Pancreas (tissue), 10 donors: Measurements from ENCODE around the gene NPB. TPM values are rescaled to one million over a fixed set of nuclear protein-coding genes. Genes with fewer than 3 reads are reported as not detected.
A peak's percentile ranks its signal among the peaks of the same experiment; 100 is the strongest.

ENCODE experiments used
- ATAC-seq, 4 donors: fragments of 200-7000 bp; cut with Tn5 transposase; one replicate each; pipeline versions ENCODE4 v1.8.0 to v1.9.1; 2020; ENCODE audit warnings: mild to moderate bottlenecking in 4 of 4, moderate library complexity in 4 of 4
- DNase-seq, 6 donors: peaks; one replicate each; pipeline ENCODE4 v3.0.0-alpha.2; 2020
- FAIRE-seq: peaks from 2 replicates; lab custom pipeline; 2012; peaks lifted over from hg19 to GRCh38; lab: Jason Lieb, UNC
- H3K27ac ChIP-seq, 4 donors: fragments of 200-600 bp; sonication (generic); 1 replicate in 3 of 4; 2 replicates in 1 of 4; pipeline versions ENCODE4 v1.5.0 to v1.8.0; 2020
- H3K27me3 ChIP-seq, 4 donors: fragments of 200-600 bp; one replicate each; pipeline ENCODE4 v1.8.0; 2021
- H3K36me3 ChIP-seq, 3 donors: fragments of 200-600 bp; sonication (generic) in 1 of 3; one replicate each; pipeline versions ENCODE4 v1.5.0 to v1.8.0; 2020 to 2021
- H3K4me1 ChIP-seq, 3 donors: fragments of 200-600 bp; one replicate each; pipeline ENCODE4 v1.8.0; 2021
- H3K4me3 ChIP-seq, 4 donors: fragments of 200-600 bp; sonication (generic) in 2 of 4; one replicate each; pipeline versions ENCODE4 v1.5.0 to v1.8.0; 2020 to 2021
- H3K9me3 ChIP-seq, 4 donors: fragments of 200-600 bp; one replicate each; pipeline ENCODE4 v1.8.0; 2021
- WGBS, 2 donors: extraction: QIAGEN DNeasy Blood & Tissue Kit; methylation state at CpG; one replicate each; pipeline ENCODE4 v1.1.7; 2013; 5-methylcytosine and 5-hydroxymethylcytosine counted together
- intact Hi-C, 3 donors: fragments of 100-400 bp; cut with DNase I; formaldehyde crosslinking; loops; one replicate each; pipeline versions ENCODE4 v1.11.1 to v1.14.2; 2022
- polyA plus RNA-seq, 2 donors: library from polyadenylated mRNA; stranded (reverse); fragments of 200-250 nt; gene quantifications; one replicate each; pipeline ENCODE4 v1.2.3, GENCODE V29; 2013
- total RNA-seq, 6 donors: library from RNA; stranded (reverse); fragmentation: NEBNext Ultra II Directional in 4 of 6; extraction: Animal tissue kit (Norgen Biotek cat#: 25700) in 4 of 6; gene quantifications; one replicate each; pipeline versions ENCODE4 v1.2.1 to v1.2.4, GENCODE V29; 2021 to 2023
- TF ChIP-seq, protein P1 (sequence below), 4 donors: fragments of 200-600 bp; sonication (generic) in 3 of 4; IDR thresholded peaks; one replicate each; pipeline versions ENCODE4 v1.5.0 to v1.8.0; 2021; ENCODE audit warnings: antibody characterized with exemption in 4 of 4
- donor health status: healthy with polysubstance abuse.
- donor health status: DM: no; HTN: no; CAD: no; lungs with moderate emphysema.
- donor health status: DM: no; HTN: no; CAD: no.
- donor health status: control.
- donor health status: control.
- donor health status: Bipolar disorder and iron deficiency.
- donor health status: DM: yes; HTN: yes; CAD: no.
- donor health status: DM: no; HTN: no; CAD: no.
- donor health status: DM: no; HTN: no; CAD: no.
- donor health status: DM: yes; HTN: yes; CAD: no.

The NPB gene
- total RNA-seq (under 1 TPM in 4 of 6 donors, not detected in 2; 0.19 to 0.62 (median 0.34) TPM), polyA plus RNA-seq (under 1 TPM; 0.34 to 0.45 TPM)

- no peak for FAIRE-seq
Observed at GRCh38 chr17:81902023-81902652, at the start of gene NPB. NPB (plus strand) TSS chr17:81902238; CDS start chr17:81902278, 40 bp downstream.

DNA sequence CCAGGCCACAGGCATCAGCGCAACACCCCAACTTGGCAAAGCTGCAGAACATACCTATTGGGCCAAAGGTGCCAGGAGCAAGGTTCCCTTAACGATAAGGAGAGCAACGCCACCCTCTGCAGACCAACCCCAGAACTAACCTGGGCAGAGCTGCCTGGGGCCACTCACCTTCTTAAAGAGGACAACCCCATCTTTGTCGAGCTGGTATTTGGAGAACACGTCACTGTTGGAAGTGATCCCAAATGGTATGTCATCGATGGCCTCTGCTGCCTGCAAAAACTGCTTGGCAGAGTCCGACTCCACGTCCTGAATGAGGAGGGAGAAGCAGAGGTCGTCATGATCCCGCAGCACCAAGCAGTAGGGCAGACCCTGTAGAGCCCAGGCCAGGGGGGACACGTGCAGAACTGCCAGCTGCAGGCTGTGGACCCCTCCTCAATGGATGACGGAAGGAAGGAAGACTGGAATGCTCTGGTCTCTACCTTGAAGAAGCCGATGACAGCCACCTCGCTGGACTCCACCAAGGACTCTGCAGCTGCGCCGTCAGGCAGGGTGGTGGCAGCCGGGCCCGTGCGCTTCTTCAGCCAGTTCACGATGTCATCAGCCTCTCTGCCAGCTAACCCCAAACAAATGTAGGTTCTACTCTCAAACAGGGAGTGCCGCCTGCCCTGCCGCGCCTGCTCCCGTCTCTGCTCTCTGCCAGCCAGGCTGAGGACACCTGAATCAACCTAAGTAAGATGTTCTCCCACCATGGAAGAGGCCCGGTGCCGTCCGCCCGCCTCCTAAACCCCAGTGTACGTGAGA lies 46.9 kb upstream of the NPB start:
- DNase-seq (peak in 5 of 6 donors; percentile 73 to 82 (median 79)), ATAC-seq (peak; percentile 36 to 75 (median 58)), FAIRE-seq (no peak)
- Histone ChIP-seq H3K4me3 (peak overlapping the region in 2 of 4 donors; percentile 10 to 99), H3K9me3 (no peaks in the 10 kb centered on the region), H3K27me3 (no peaks in the 10 kb centered on the region), H3K4me1 (peaks cover 6 to 29% (median 13%) of the 10 kb centered on the region in 3 donors), H3K36me3 (peaks cover 0 to 60% (median 54%) of the 10 kb centered on the region in 3 donors), H3K27ac (peak overlapping the region in 2 of 4 donors; percentile 2 to 28)
- intact Hi-C loops = no loop called here
- TF ChIP-seq, protein P1, sequence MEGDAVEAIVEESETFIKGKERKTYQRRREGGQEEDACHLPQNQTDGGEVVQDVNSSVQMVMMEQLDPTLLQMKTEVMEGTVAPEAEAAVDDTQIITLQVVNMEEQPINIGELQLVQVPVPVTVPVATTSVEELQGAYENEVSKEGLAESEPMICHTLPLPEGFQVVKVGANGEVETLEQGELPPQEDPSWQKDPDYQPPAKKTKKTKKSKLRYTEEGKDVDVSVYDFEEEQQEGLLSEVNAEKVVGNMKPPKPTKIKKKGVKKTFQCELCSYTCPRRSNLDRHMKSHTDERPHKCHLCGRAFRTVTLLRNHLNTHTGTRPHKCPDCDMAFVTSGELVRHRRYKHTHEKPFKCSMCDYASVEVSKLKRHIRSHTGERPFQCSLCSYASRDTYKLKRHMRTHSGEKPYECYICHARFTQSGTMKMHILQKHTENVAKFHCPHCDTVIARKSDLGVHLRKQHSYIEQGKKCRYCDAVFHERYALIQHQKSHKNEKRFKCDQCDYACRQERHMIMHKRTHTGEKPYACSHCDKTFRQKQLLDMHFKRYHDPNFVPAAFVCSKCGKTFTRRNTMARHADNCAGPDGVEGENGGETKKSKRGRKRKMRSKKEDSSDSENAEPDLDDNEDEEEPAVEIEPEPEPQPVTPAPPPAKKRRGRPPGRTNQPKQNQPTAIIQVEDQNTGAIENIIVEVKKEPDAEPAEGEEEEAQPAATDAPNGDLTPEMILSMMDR (IDR thresholded peaks at IDR 0.05) = no peak
- 33 to 35% methylated on average over 29 of the region's 29 CpGs for WGBS, 2 donors

More at GRCh38 chr17:81902023-81902652, at the start of gene NPB:
- DNase-seq (peak in 2 of 6 donors; percentile 50 to 80), ATAC-seq (peak; percentile 38 to 72 (median 61))
- intact Hi-C loops = no loop called here
- Histone ChIP-seq H3K9me3 (no peaks in the 10 kb centered on the region), H3K4me3 (peak within 1 kb of the TSS in 2 of 4 donors; percentile 19 to 37), H3K27me3 (no peaks in the 10 kb centered on the region), H3K27ac (no peak within 1 kb of the TSS), H3K36me3 (peaks cover 0 to 12% (median 6%) of the 10 kb centered on the region in 3 donors), H3K4me1 (peaks cover 0 to 6% (median 3%) of the 10 kb centered on the region in 3 donors)
- WGBS, 2 donors = 1 to 2% methylated on average over 50 to 79 of the region's 79 CpGs
- TF ChIP-seq, protein P1 (IDR thresholded peaks at IDR 0.05) = no peak

DNA sequence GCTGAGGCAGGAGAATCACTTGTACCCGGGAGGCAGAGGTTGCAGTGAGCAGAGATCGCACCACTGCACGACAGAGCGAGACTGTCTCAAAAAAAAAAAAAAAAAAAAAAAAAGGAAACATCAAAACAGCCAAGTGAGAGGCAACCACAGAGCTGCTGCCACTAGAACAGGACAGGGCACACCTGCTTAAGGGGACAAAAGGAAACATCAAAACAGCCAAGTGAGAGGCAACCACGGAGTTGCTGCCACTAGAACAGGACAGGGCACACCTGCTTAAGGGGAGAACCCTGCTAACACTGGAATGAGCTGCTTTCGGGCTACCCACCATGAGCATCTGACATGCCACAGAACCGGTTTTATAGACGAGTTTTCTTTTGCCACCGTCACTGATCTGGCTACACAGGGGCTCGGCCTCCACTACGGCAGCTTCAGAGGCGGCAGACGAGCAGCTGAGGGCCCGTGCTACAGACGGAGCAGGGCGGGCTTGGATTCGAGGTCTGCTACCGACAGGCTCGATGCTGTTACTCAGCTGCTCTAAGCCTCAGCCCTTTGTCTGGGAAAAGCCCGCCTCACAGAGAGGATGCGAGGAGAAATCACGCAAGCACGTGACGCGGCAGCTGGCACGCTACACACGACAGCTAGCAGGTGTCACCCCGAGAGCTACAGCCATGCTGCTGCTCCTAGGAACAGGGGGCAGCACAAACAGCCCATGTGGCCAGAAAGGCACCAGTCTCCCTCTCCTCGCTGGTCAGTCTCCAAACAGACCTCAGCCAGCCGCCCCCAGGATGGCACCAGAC lies 43.7 kb upstream of the NPB start:
- peak overlapping the region; percentile 90 to 99 (median 98) for H3K4me3 ChIP-seq
- no peak for FAIRE-seq
- WGBS, 2 donors = 38 to 40% methylated on average over 30 of the region's 30 CpGs

More for the DNA sequence above, 43.7 kb upstream of the NPB start:
- H3K27ac ChIP-seq = peak overlapping the region in 1 of 4 donors; percentile 88
- H3K27me3 ChIP-seq = no peaks in the 10 kb centered on the region
- H3K9me3 ChIP-seq = no peaks in the 10 kb centered on the region
- peaks cover 0 to 34% (median 30%) of the 10 kb centered on the region in 3 donors for H3K36me3 ChIP-seq
- intact Hi-C loops = no loop called here
- H3K4me1 ChIP-seq = peaks cover 6 to 37% (median 17%) of the 10 kb centered on the region in 3 donors
- ATAC-seq (no peak), DNase-seq (peak in 3 of 6 donors; percentile 48 to 77 (median 66))
- TF ChIP-seq, protein P1 (IDR thresholded peaks at IDR 0.05) = no peak
